Fibroblast of lung (primary cell): ENCODE measurements around the gene CFAP206.

ENCODE experiments used
- EZH2 ChIP-seq: IDR thresholded peaks from 2 replicates; pipeline ENCODE4 v1.5.1; 2012; ENCODE audit warnings: low read length, control low read depth, mild to moderate bottlenecking; ENCODE audit errors: missing control alignments
- TF ChIP-seq, protein P1 (sequence below), 2 donors: IDR thresholded peaks in 1 of 2; conservative IDR thresholded peaks in 1 of 2; 1 replicate in 1 of 2; 2 replicates in 1 of 2; pipeline ENCODE4 v1.5.1; 2011 to 2012; ENCODE audit warnings: low read length in 2 of 2, control low read depth in 1 of 2, inconsistent platforms in 1 of 2, low read depth in 1 of 2, mild to moderate bottlenecking in 1 of 2

DNA sequence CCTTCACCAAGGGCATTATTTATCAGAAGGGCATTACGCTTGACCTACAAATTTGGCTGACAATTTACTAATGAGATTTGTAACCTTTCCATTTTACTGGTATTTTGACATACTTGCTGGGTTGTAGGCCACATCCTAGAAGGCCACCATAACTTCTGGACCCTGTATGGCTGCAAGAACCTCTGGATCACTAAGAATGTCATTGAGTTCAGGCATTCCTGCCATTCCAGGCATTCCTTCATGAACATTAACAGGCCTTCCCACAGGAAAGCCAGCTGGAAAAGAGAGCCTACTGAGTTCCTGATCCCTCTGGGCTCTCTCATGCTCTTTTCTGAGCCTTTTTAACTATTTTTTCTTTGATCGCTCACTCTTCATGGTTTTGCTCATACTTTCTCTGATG is 36.6 kb downstream of the CFAP206 start:
- TF ChIP-seq, protein P1, sequence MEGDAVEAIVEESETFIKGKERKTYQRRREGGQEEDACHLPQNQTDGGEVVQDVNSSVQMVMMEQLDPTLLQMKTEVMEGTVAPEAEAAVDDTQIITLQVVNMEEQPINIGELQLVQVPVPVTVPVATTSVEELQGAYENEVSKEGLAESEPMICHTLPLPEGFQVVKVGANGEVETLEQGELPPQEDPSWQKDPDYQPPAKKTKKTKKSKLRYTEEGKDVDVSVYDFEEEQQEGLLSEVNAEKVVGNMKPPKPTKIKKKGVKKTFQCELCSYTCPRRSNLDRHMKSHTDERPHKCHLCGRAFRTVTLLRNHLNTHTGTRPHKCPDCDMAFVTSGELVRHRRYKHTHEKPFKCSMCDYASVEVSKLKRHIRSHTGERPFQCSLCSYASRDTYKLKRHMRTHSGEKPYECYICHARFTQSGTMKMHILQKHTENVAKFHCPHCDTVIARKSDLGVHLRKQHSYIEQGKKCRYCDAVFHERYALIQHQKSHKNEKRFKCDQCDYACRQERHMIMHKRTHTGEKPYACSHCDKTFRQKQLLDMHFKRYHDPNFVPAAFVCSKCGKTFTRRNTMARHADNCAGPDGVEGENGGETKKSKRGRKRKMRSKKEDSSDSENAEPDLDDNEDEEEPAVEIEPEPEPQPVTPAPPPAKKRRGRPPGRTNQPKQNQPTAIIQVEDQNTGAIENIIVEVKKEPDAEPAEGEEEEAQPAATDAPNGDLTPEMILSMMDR (conservative IDR thresholded peaks at IDR 0.05 in 1 of 2, IDR thresholded peaks at IDR 0.05 in 1 of 2; ENCODE audit: low read depth in 1 of 2, low read length in 2 of 2), result no peak
- TF ChIP-seq EZH2, result no peak
